Stimulated activated naive B cell treated with anti-CD40 and anti-IgM and Interleukin-4, amounts not matched to agents 10 μg/mL and 1 μg/mL and 100 μg/mL, for 72 hours (primary cell): ENCODE results near the gene NOL4L.
A peak's percentile ranks its signal among the peaks of the same experiment; 100 is the strongest.

Experiments used
- ATAC-seq, 2 donors: fragments of 150-1000 bp; cut with Tn5 transposase; replicated peaks; 2 replicates each; pipeline ENCODE4 v1.10.0; 2021; ENCODE audit warnings: moderate library complexity in 1 of 2
- DNase-seq: peaks from one replicate; pipeline ENCODE4 v3.0.0; 2021
- H3K27ac Mint-ChIP-seq: one replicate; pipeline ENCODE4 v1.8.0; 2022; ENCODE audit warnings: mild to moderate bottlenecking, mixed read lengths
- H3K27me3 Mint-ChIP-seq, 2 donors: one replicate each; pipeline ENCODE4 v1.8.0; 2022; ENCODE audit warnings: mixed read lengths in 2 of 2
- H3K36me3 Mint-ChIP-seq, 2 donors: one replicate each; pipeline ENCODE4 v1.8.0; 2022; ENCODE audit warnings: mixed read lengths in 2 of 2, mild to moderate bottlenecking in 1 of 2
- H3K4me1 Mint-ChIP-seq, 2 donors: one replicate each; pipeline ENCODE4 v1.8.0; 2022; ENCODE audit warnings: mixed read lengths in 2 of 2, mild to moderate bottlenecking in 1 of 2
- H3K4me3 Mint-ChIP-seq, 2 donors: one replicate each; pipeline ENCODE4 v1.8.0; 2022; ENCODE audit warnings: mild to moderate bottlenecking in 2 of 2, mixed read lengths in 2 of 2, moderate library complexity in 1 of 2
- H3K9me3 Mint-ChIP-seq, 2 donors: one replicate each; pipeline ENCODE4 v1.8.0; 2022; ENCODE audit warnings: mixed read lengths in 2 of 2, mild to moderate bottlenecking in 1 of 2

The NOL4L gene

GRCh38 chr20:32544260-32544722 lies 40.8 kb downstream of the NOL4L start:
- H3K27me3 Mint-ChIP-seq = no peaks in the 10 kb centered on the region
- H3K4me1 Mint-ChIP-seq = peaks cover 17 to 24% of the 10 kb centered on the region in 2 donors
- H3K36me3 Mint-ChIP-seq = peaks cover 0 to 3% of the 10 kb centered on the region in 2 donors
- DNase-seq (no peak), ATAC-seq (no peak)
- no peaks in the 10 kb centered on the region for H3K9me3 Mint-ChIP-seq
- H3K4me3 Mint-ChIP-seq = no peak overlapping the region
- H3K27ac Mint-ChIP-seq = no peak overlapping the region

GRCh38 chr20:32543570-32544259 lies 41.4 kb downstream of the NOL4L start:
- Mint-ChIP-seq H3K4me1 (peaks cover 17 to 30% of the 10 kb centered on the region in 2 donors), H3K4me3 (no peak overlapping the region), H3K36me3 (peaks cover 0 to 3% of the 10 kb centered on the region in 2 donors), H3K27ac (no peak overlapping the region), H3K9me3 (no peaks in the 10 kb centered on the region), H3K27me3 (no peaks in the 10 kb centered on the region)
- no peak for ATAC-seq
- no peak for DNase-seq

GRCh38 chr20:32542259-32542615 lies 42.9 kb downstream of the NOL4L start:
- H3K4me3 Mint-ChIP-seq = no peak overlapping the region
- H3K27ac Mint-ChIP-seq = no peak overlapping the region
- DNase-seq = no peak
- no peaks in the 10 kb centered on the region for H3K9me3 Mint-ChIP-seq
- H3K4me1 Mint-ChIP-seq = peaks cover 15 to 41% of the 10 kb centered on the region in 2 donors
- peaks cover 0 to 3% of the 10 kb centered on the region in 2 donors for H3K36me3 Mint-ChIP-seq
- H3K27me3 Mint-ChIP-seq = no peaks in the 10 kb centered on the region
- no peak for ATAC-seq

GRCh38 chr20:32541323-32542258 lies 43.5 kb downstream of the NOL4L start:
- no peak overlapping the region for H3K4me3 Mint-ChIP-seq
- no peak overlapping the region for H3K27ac Mint-ChIP-seq
- DNase-seq (no peak), ATAC-seq (no peak)
- peaks cover 0 to 3% of the 10 kb centered on the region in 2 donors for H3K36me3 Mint-ChIP-seq
- no peaks in the 10 kb centered on the region for H3K9me3 Mint-ChIP-seq
- peaks cover 18 to 46% of the 10 kb centered on the region in 2 donors for H3K4me1 Mint-ChIP-seq
- H3K27me3 Mint-ChIP-seq = no peaks in the 10 kb centered on the region

- H3K4me3 Mint-ChIP-seq = peak overlapping the region; percentile 10 to 44
- H3K27me3 Mint-ChIP-seq = no peaks in the 10 kb centered on the region
- peak overlapping the region; percentile 70 for H3K27ac Mint-ChIP-seq
- H3K4me1 Mint-ChIP-seq = peaks cover 24 to 58% of the 10 kb centered on the region in 2 donors
- peak; percentile 49 to 58 for ATAC-seq
- H3K36me3 Mint-ChIP-seq = peaks cover 0 to 3% of the 10 kb centered on the region in 2 donors
- no peaks in the 10 kb centered on the region for H3K9me3 Mint-ChIP-seq
- DNase-seq = no peak
Measured at GRCh38 chr20:32539817-32540675, 45.1 kb downstream of the NOL4L start.

- Mint-ChIP-seq H3K27ac (peak overlapping the region; percentile 70), H3K4me1 (peaks cover 30 to 66% of the 10 kb centered on the region in 2 donors), H3K9me3 (no peaks in the 10 kb centered on the region), H3K4me3 (peak overlapping the region; percentile 10 to 44), H3K27me3 (no peaks in the 10 kb centered on the region), H3K36me3 (peaks cover 0 to 3% of the 10 kb centered on the region in 2 donors)
- DNase-seq (no peak), ATAC-seq (no peak)
Measured at GRCh38 chr20:32539026-32539816, 45.9 kb downstream of the NOL4L start.

- Mint-ChIP-seq H3K27ac (no peak overlapping the region), H3K36me3 (peaks cover 0 to 3% of the 10 kb centered on the region in 2 donors), H3K4me1 (peaks cover 32 to 66% of the 10 kb centered on the region in 2 donors), H3K4me3 (no peak overlapping the region), H3K27me3 (no peaks in the 10 kb centered on the region), H3K9me3 (no peaks in the 10 kb centered on the region)
- no peak for ATAC-seq
- DNase-seq = no peak
Measured at GRCh38 chr20:32538526-32538939, 46.6 kb downstream of the NOL4L start.

GRCh38 chr20:32537657-32538525 lies 47.2 kb downstream of the NOL4L start:
- Mint-ChIP-seq H3K9me3 (no peaks in the 10 kb centered on the region), H3K4me1 (peaks cover 34 to 66% of the 10 kb centered on the region in 2 donors), H3K4me3 (peak overlapping the region; percentile 95 to 96), H3K27ac (no peak overlapping the region), H3K36me3 (peaks cover 0 to 3% of the 10 kb centered on the region in 2 donors), H3K27me3 (no peaks in the 10 kb centered on the region)
- DNase-seq = no peak
- no peak for ATAC-seq

GRCh38 chr20:32536851-32537656 lies 48.1 kb downstream of the NOL4L start:
- H3K4me1 Mint-ChIP-seq = peaks cover 38 to 61% of the 10 kb centered on the region in 2 donors
- peak; percentile 9 to 25 for ATAC-seq
- H3K36me3 Mint-ChIP-seq = peaks cover 0 to 3% of the 10 kb centered on the region in 2 donors
- H3K27ac Mint-ChIP-seq = peak overlapping the region; percentile 92
- no peak for DNase-seq
- H3K27me3 Mint-ChIP-seq = no peaks in the 10 kb centered on the region
- peak overlapping the region; percentile 95 to 96 for H3K4me3 Mint-ChIP-seq
- no peaks in the 10 kb centered on the region for H3K9me3 Mint-ChIP-seq

GRCh38 chr20:32535953-32536823 lies 48.9 kb downstream of the NOL4L start:
- Mint-ChIP-seq H3K27ac (peak overlapping the region; percentile 0), H3K27me3 (no peaks in the 10 kb centered on the region), H3K9me3 (no peaks in the 10 kb centered on the region), H3K36me3 (peaks cover 0 to 3% of the 10 kb centered on the region in 2 donors), H3K4me3 (peak overlapping the region; percentile 67 to 72), H3K4me1 (peaks cover 38 to 61% of the 10 kb centered on the region in 2 donors)
- ATAC-seq (peak; percentile 60 to 61), DNase-seq (peak; percentile 33)

GRCh38 chr20:32535316-32535952 lies 49.7 kb downstream of the NOL4L start:
- ATAC-seq (no peak), DNase-seq (no peak)
- Mint-ChIP-seq H3K9me3 (no peaks in the 10 kb centered on the region), H3K27ac (peak overlapping the region; percentile 0), H3K4me3 (peak overlapping the region; percentile 65 to 67), H3K4me1 (peaks cover 37 to 54% of the 10 kb centered on the region in 2 donors), H3K36me3 (peaks cover 0 to 3% of the 10 kb centered on the region in 2 donors), H3K27me3 (no peaks in the 10 kb centered on the region)
